Measurements from ENCODE around the gene DHRS7. TPM values are rescaled to one million over a fixed set of nuclear protein-coding genes. Genes with fewer than 3 reads are reported as not detected.
A peak's percentile ranks its signal among the peaks of the same experiment; 100 is the strongest.

The DHRS7 gene
- total and polyA plus RNA-seq, 2 experiments from 2014 or later, result 39.3 to 39.4 TPM

DNA sequence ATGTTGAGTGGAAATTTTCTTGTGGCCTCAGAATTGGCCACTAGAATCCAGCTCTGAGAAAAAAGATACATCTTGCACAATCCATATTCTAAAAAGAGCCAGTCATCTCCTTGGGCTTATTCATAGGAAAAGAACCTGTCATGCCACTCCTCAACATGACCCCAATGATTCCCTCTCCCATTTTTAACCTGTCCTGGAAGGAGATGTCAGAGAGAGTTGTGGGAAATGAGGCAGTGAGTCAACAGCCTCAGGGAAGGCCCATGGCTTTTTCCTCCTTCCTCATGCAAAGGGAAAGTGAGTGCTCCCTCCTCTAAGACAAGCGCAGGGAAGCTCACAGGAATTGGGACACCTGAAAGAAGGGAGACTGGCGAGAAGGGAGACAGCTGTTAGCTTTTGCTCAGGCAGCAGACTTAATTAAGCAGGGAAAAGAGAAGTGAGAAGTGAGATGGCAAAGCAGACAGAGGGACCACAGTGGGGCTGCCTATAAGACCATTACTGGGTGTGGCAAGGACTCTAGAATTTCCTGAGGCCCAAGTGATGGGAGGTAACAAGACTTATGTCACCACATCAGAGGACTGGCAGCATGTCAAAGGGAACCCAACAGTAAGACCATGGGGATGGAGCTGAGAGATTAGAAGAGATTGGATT lies 10.2 kb upstream of the DHRS7 start:
- Mint-ChIP-seq H3K27ac (no peak overlapping the region), H3K36me3 (ENCODE audit: low read depth) (no peaks in the 10 kb centered on the region), H3K4me1 (peaks cover 5% of the 10 kb centered on the region; the same call in 2 of the 3 replicates), H3K27me3 (ENCODE audit: insufficient read depth, low read depth, poor library complexity) (no peaks in the 10 kb centered on the region), H3K9me3 (peaks cover 11% of the 10 kb centered on the region; the same call in 2 of the 3 replicates), H3K4me3 (no peak overlapping the region)
- no peaks in the 10 kb centered on the region for H3K27me3 ChIP-seq (ENCODE audit: insufficient read depth)
- H3K4me2 ChIP-seq, result no peak overlapping the region
- H4K20me1 ChIP-seq (replicated peaks; ENCODE audit: insufficient read depth), result no peaks in the 10 kb centered on the region
- DNase-seq (ENCODE audit: low spot score) (no peak), ATAC-seq (no peak)
- H3K4me1 ChIP-seq (ENCODE audit: insufficient read depth), result no peaks in the 10 kb centered on the region
- H2AFZ ChIP-seq, result peak overlapping the region; percentile 52; the same call in 1 of the 2 replicates
- no peak overlapping the region for H3K27ac ChIP-seq (ENCODE audit: low read depth)
- TF ChIP-seq STAT1 (IDR thresholded peaks at IDR 0.05; ENCODE audit: unreplicated experiment), result no peak
- no peak for TF ChIP-seq ZNF462 (CRISPR knock-in tag; IDR thresholded peaks at IDR 0.05)
- no peak for TF ChIP-seq EZH2 (IDR thresholded peaks at IDR 0.05; ENCODE audit: low read depth, unreplicated experiment)
- TF ChIP-seq ZNF331 (CRISPR knock-in tag; IDR thresholded peaks at IDR 0.05; ENCODE audit: low read depth), result no peak
- TF ChIP-seq NANOG (IDR thresholded peaks at IDR 0.05; ENCODE audit: borderline replicate concordance), result no peak
- no peak for TF ChIP-seq JUNB (IDR thresholded peaks at IDR 0.05; ENCODE audit: unreplicated experiment)
- TF ChIP-seq, protein P1, sequence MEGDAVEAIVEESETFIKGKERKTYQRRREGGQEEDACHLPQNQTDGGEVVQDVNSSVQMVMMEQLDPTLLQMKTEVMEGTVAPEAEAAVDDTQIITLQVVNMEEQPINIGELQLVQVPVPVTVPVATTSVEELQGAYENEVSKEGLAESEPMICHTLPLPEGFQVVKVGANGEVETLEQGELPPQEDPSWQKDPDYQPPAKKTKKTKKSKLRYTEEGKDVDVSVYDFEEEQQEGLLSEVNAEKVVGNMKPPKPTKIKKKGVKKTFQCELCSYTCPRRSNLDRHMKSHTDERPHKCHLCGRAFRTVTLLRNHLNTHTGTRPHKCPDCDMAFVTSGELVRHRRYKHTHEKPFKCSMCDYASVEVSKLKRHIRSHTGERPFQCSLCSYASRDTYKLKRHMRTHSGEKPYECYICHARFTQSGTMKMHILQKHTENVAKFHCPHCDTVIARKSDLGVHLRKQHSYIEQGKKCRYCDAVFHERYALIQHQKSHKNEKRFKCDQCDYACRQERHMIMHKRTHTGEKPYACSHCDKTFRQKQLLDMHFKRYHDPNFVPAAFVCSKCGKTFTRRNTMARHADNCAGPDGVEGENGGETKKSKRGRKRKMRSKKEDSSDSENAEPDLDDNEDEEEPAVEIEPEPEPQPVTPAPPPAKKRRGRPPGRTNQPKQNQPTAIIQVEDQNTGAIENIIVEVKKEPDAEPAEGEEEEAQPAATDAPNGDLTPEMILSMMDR (conservative IDR thresholded peaks at IDR 0.05; ENCODE audit: low read depth in 2 of 2), result no peak
- TF ChIP-seq, protein P2, sequence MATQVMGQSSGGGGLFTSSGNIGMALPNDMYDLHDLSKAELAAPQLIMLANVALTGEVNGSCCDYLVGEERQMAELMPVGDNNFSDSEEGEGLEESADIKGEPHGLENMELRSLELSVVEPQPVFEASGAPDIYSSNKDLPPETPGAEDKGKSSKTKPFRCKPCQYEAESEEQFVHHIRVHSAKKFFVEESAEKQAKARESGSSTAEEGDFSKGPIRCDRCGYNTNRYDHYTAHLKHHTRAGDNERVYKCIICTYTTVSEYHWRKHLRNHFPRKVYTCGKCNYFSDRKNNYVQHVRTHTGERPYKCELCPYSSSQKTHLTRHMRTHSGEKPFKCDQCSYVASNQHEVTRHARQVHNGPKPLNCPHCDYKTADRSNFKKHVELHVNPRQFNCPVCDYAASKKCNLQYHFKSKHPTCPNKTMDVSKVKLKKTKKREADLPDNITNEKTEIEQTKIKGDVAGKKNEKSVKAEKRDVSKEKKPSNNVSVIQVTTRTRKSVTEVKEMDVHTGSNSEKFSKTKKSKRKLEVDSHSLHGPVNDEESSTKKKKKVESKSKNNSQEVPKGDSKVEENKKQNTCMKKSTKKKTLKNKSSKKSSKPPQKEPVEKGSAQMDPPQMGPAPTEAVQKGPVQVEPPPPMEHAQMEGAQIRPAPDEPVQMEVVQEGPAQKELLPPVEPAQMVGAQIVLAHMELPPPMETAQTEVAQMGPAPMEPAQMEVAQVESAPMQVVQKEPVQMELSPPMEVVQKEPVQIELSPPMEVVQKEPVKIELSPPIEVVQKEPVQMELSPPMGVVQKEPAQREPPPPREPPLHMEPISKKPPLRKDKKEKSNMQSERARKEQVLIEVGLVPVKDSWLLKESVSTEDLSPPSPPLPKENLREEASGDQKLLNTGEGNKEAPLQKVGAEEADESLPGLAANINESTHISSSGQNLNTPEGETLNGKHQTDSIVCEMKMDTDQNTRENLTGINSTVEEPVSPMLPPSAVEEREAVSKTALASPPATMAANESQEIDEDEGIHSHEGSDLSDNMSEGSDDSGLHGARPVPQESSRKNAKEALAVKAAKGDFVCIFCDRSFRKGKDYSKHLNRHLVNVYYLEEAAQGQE (IDR thresholded peaks at IDR 0.05; ENCODE audit: unreplicated experiment), result no peak
- TF ChIP-seq POLR2AphosphoS5 (IDR thresholded peaks at IDR 0.05; ENCODE audit: low read depth), result no peak
- no peaks in the 10 kb centered on the region for H3K79me2 ChIP-seq (replicated peaks; ENCODE audit: insufficient read depth)
- no peaks in the 10 kb centered on the region for H3K9me2 ChIP-seq (ENCODE audit: insufficient read depth)
- no peaks in the 10 kb centered on the region for H3K36me3 ChIP-seq (ENCODE audit: insufficient read depth)
- no peaks in the 10 kb centered on the region for H3F3A ChIP-seq (replicated peaks; ENCODE audit: low read depth)
- H3K4me3 ChIP-seq, result no peak overlapping the region
